Amniotic stem cell (primary cell): ENCODE data around the gene OXLD1.

Source experiments
- DNase-seq: peaks from one replicate; lab custom pipeline; 2025; lab: John Stamatoyannopoulos, UW

Gene OXLD1

GRCh38 chr17:81666342-81667191, at the start of gene OXLD1, which contains the start of gene CCDC137:
OXLD1 (minus strand) TSS chr17:81666605; CDS start chr17:81666577, 28 bp downstream.
CCDC137 (plus strand) TSS chr17:81666737; CDS start chr17:81666767, 30 bp downstream.
- peak; percentile 91 for DNase-seq

DNA sequence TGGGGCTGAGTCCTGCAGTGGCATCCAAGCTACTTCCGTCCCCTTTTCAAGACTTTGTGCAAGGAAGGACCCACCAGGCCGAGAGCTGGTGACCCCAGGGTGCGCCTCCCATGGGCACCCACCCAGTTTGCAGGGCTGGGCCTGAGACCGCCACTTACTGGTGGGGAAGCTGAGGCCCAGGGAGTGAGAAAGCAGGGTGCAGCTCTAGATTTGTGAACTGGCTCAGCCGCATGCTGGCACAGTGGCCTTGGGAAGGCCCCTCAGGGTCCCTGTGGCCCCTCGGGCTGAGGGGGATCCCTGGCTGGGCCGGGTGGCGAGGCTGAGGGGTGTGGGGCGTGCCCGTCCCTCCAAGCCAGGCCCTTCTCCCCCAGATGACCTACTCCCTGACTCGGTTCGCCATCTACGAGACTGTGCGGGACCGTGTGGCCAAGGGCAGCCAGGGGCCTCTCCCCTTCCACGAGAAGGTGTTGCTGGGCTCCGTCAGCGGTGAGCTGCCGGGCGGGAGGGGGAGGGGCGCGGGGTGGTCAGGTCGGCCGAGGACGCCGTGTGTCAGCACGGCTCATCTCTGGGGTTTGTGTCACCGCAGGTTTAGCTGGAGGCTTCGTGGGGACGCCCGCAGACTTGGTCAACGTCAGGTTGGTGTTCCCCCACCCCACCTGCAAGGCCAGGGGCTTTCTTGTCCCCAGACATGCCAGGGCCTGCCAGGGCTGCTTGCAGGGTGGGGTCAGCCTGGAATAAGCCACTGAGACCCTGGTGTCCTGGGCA, 48.9 kb upstream of the OXLD1 start:
- DNase-seq, result no peak

DNA sequence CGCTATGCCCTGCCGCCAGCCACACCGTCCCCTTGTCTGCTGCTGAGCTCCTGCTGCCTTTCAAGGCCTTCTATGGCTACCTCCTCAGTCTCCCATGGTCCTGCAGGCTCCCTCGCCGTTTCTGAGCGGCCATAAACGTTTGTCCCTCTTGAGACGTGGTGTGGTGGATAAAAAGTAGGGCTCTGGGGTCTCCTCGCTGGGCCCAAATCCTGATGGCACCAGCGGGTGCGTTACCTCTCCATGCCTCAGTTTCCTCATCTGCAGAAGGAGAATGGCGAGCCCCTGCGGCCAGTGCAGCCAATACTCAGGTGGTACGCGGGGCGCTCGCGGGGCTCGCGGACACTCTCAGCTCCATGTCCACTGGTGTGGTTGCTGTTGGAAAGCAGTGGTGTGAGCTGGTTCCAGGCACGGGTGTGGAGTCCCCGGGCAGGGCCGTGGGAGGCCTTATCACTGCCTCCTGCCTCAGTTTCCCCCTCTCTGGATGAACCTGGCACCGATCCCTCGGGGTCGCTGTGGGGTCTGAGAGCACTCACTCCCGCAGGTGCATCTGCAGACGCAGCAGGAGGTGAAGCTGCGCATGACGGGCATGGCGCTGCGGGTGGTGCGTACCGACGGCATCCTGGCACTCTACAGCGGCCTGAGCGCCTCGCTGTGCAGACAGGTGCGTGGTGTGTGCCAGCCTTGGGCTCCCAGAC, 48.2 kb upstream of the OXLD1 start:
- no peak for DNase-seq

- DNase-seq, result no peak
Measured at GRCh38 chr17:81713556-81714411, 47.4 kb upstream of the OXLD1 start.

GRCh38 chr17:81713004-81713555, 46.7 kb upstream of the OXLD1 start:
- no peak for DNase-seq

DNA sequence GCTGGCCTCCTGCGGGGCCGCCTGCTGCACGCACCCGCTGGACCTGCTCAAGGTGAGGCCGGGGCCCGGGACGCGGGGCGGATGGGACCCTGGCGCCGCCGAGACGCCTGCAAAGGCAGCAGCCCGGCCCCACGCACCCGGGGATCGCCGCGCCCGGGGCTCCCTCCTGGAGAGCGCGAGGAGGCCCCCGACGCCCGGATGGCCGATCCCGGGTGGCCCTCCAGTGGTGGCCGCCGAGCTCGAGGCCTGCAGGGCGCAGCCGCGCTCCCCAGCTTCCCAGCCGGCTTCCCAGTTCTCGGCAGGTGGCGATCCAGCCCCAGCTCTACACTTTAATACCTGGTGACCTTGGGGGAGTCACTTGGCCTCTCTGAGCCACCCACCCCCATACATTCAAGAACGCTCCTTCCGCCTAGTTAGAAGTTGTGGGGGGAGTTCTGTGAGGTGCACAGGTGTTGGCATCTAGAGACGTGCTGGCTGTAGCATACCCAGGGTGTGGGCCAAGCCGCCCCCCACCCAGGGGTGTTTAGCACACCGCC, 46.1 kb upstream of the OXLD1 start:
- DNase-seq, result no peak

DNA sequence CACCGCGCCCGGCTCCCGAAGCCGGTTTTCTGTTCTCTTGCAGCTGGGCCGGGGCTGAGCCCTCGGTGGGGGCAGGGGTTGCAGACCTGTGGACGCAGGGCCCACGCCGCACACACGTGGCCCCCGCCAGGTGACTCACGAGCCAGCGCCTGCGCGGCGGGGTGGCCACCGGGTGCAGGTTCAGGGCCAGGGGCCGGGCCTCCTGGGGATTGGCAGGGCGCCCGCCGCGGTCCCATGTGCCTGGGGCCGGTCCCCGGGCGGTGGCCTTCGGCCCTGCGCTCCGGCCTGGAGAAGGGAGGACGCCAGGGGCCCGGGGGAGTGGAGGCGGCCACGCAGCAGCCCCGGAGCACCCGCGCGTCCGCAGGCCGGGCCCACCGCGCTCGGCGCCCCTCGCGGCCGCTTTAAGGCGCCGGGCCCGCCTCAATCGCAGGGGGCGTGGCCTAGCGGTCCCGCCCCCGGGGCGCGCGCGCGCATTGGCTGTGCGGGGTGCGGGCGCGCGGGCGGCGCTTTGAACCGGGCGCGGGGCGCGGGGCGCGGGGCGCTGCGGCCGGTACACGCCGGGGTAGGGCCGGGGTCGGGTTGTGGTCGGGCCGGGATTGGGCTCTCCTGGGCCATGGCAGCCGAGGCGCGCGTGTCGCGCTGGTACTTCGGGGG, 45.5 kb upstream of the OXLD1 start, which contains the start of gene SLC25A10:
Gene SLC25A10 (plus strand): TSS at position 471 of the 654 bp plus-strand sequence. CDS start 143 bp downstream, at position 614.
- DNase-seq, result peak; percentile 30

DNA sequence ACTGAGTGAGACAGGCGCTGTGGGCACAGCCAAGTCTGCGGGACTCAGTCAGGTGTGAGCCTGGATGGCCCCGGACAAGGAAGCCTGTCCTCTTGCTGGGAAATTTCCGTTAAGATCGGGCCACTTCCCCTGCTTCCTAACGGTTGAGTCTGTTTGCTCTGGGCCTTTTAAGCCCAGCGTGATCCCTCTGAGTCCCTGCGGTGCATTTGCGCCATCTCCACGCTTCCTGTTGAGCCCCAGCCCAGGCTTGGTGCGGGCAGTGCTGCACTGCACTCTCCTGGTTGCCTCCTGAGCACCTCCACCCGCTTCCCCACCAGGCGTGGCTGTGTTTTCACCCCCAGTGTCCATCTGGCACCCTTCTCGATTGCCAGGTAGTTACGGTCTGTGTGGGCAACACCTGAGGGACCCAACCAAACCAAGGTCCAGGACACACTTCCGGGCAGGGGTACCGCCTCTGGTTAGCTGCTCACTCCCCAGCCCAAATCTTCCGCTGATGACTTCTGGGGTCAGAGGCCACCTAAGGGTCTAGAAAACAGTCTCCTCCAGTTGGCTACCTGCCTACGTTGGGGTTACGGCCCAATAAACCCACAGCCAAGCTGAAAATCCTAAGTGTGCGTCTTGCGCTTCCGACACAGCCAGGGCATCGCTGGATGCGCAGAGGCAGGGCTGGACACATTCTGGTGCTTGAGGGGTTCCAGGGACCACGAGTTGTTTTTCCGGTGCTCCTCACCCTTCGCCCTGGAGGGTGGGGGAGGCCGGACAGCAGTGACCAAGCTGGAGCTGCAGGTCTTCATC, 44.3 kb upstream of the OXLD1 start:
- DNase-seq, result no peak

- DNase-seq, result no peak
Measured at GRCh38 chr17:81708739-81709185, 42.4 kb upstream of the OXLD1 start.

- no peak for DNase-seq
Measured at GRCh38 chr17:81707725-81708646, 41.6 kb upstream of the OXLD1 start.

GRCh38 chr17:81706757-81707624, 40.6 kb upstream of the OXLD1 start:
- DNase-seq, result no peak

GRCh38 chr17:81706232-81706611, 39.8 kb upstream of the OXLD1 start:
- DNase-seq, result no peak

DNA sequence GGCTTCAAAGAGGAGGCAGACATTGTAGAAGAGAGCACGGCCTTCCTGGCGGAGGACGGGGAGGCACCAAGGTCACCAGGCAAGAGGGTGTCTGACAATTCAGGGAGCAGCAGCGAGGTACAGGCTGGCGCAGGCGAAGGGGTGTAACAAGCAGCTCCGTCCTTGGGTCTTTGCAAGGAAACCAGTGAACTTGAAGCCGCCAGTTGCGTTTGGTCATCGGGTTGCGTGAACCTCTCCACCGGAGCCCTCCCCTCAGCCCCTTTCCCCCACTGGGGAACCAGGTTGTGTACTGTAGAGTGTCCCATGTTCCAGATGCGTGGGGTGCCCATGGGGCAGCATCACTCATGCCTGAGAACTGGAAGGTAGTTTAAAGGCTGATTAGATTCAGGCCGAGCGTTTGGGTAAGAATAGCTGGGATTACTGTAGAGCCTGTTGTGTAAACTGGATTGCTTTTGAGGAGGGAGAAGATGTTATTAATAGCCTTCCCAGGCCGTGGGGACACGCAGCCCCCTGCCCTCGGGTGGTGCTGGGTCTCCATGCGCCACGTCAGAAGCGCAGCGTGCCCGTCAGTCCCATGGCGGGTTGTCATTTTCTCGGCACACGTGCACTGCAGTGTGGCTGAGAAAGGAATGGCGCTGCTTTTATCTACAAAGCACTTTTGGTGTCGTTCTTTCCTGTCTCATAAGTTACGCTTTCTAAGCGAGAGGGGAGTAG, 39.3 kb upstream of the OXLD1 start:
- DNase-seq, result no peak

DNA sequence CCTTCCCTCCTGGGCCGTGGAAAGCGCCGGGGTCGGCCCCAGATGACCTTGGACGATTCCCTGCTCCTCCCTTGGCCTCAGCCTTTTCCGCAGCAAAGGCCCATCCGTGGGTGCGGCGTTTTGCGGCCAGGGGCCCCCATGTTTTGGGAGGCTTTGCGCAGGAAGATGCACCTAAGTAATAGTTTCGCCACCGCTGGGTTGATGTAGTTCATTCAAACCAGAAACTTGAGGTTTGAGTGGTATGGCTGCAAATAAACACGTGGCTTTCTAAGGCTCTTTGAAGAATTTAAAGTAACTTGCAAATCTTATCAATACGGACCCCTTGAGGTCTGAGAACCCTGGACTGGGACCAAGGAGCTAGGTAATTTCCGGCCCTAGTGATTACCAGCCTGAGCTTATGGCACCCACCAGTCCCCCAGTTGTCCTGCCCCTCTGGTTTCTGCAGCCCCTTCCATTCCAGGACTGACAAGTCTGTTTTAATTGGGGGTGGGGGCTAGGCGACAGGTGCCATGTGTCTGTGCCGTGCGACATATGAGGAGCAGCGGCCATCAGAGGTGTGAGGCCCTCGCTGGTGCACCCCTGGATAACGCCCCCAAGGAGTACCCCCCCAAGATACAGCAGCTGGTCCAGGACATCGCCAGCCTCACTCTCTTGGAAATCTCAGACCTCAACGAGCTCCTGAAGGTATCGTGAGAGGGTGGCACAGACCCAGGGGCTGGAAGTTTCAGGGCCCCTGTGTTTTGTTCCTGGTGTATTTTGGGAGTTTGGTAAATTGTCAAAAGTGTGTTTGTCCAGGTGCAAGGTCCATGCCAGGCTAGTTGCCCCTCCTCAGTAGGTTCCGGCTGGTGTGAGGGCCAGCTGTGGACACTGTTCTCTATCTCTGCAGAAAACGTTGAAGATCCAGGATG, 37.6 kb upstream of the OXLD1 start:
- DNase-seq, result no peak

DNA sequence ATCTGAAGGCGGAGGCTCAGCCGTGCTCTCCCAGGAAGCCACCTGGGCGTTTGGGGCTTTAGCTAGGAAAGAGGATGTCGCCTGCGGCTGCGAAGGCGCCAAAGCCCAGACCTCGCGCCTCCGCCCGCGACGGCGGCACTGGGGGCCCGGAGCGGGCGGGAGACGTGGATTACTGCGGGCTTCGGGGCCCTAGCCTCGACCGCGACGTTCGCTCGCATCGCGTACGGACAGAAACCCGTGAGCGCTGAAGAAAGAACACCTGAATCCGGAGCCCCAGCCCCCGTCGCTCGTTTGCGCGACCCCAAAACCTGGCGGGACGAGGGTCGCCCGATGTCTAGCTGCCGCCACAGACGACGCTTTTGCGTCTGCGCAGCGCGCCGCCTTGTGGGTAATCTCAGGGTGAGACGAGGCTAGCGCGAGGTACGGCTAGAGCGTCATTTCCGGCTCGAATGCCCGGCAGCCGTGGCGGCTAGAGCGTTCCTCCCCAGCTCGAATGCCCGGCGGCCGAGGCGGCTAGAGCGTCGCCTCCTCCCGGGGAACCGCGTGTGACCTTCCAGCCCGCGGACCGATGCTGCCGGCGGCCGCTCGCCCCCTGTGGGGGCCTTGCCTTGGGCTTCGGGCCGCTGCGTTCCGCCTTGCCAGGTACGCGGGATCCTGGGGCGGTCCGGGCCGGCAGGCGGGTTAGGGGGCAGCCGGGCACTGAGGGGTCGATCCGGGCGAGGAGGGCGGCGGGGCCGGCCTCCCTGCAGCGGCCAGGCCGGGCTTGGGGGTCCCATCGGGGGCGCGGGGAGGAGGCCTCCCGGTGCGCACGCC, 36.7 kb upstream of the OXLD1 start, which contains the start of gene MRPL12:
Gene MRPL12 (plus strand): TSS at position 434 of the 813 bp plus-strand sequence. CDS start 135 bp downstream, at position 569.
- DNase-seq, result peak; percentile 71
